ENCODE results near the gene NFATC1. TPM values are rescaled to one million over a fixed set of nuclear protein-coding genes. Genes with fewer than 3 reads are reported as not detected.

NFATC1 gene
- total RNA-seq, 1 donor from 2014 or later, result 64.1 TPM

DNA sequence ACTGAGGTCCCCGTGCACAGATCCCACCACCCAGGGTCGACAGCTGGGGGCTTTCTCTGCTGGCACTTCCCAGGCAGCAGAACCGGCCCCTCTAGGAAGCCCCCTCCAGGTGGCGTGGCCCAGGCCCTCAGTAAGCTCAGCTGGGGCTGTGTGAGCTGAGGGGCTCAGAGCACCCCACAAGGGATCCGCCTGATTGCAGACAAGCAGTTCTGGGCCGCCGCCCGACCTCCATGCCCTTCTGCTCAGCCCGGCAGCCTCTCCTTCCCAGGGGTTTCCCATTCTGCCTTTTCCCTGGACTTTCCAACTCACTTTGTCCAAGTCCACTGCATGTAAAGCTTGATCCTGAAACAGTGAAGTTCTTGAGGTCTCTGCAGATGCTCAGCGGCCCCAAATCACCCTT, 76.4 kb downstream of the NFATC1 start:
- no peak for DNase-seq (ENCODE audit: low spot score in 2 of 2)

GRCh38 chr18:79472946-79473345, 77.2 kb downstream of the NFATC1 start:
- intact Hi-C loops (cut with DNase I), result no loop called here
- Histone ChIP-seq H3K36me3 (peaks cover 35 to 50% of the 10 kb centered on the region in 2 donors), H3K27ac (no peak overlapping the region), H3K9me3 (no peaks in the 10 kb centered on the region), H3K27me3 (no peaks in the 10 kb centered on the region), H3K4me3 (no peak overlapping the region), H3K4me1 (no peaks in the 10 kb centered on the region)
- TF ChIP-seq, protein P1, sequence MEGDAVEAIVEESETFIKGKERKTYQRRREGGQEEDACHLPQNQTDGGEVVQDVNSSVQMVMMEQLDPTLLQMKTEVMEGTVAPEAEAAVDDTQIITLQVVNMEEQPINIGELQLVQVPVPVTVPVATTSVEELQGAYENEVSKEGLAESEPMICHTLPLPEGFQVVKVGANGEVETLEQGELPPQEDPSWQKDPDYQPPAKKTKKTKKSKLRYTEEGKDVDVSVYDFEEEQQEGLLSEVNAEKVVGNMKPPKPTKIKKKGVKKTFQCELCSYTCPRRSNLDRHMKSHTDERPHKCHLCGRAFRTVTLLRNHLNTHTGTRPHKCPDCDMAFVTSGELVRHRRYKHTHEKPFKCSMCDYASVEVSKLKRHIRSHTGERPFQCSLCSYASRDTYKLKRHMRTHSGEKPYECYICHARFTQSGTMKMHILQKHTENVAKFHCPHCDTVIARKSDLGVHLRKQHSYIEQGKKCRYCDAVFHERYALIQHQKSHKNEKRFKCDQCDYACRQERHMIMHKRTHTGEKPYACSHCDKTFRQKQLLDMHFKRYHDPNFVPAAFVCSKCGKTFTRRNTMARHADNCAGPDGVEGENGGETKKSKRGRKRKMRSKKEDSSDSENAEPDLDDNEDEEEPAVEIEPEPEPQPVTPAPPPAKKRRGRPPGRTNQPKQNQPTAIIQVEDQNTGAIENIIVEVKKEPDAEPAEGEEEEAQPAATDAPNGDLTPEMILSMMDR (IDR thresholded peaks at IDR 0.05), result no peak
- DNase-seq (ENCODE audit: low spot score in 2 of 2), result no peak

More for the DNA sequence above, 76.4 kb downstream of the NFATC1 start:
- TF ChIP-seq, protein P1 (IDR thresholded peaks at IDR 0.05), result no peak
- Histone ChIP-seq H3K4me1 (no peaks in the 10 kb centered on the region), H3K36me3 (peaks cover 41 to 51% of the 10 kb centered on the region in 2 donors), H3K9me3 (no peaks in the 10 kb centered on the region), H3K4me3 (no peak overlapping the region), H3K27ac (no peak overlapping the region), H3K27me3 (no peaks in the 10 kb centered on the region)
- intact Hi-C loops (cut with DNase I), result no loop called here

- no peak for DNase-seq (ENCODE audit: low spot score in 2 of 2)
- Histone ChIP-seq H3K4me3 (no peak overlapping the region), H3K36me3 (peaks cover 21 to 48% of the 10 kb centered on the region in 2 donors), H3K9me3 (no peaks in the 10 kb centered on the region), H3K27ac (no peak overlapping the region), H3K27me3 (no peaks in the 10 kb centered on the region), H3K4me1 (no peaks in the 10 kb centered on the region)
- TF ChIP-seq, protein P1 (IDR thresholded peaks at IDR 0.05), result no peak
- intact Hi-C loops (cut with DNase I), result no loop called here
Observed at GRCh38 chr18:79476031-79476917, 80.5 kb downstream of the NFATC1 start.

GRCh38 chr18:79476918-79477571, 81.3 kb downstream of the NFATC1 start:
- H3K27me3 ChIP-seq, result no peaks in the 10 kb centered on the region
- intact Hi-C loops (cut with DNase I), result no loop called here
- no peak overlapping the region for H3K4me3 ChIP-seq
- no peaks in the 10 kb centered on the region for H3K9me3 ChIP-seq
- H3K36me3 ChIP-seq, result peaks cover 21 to 47% of the 10 kb centered on the region in 2 donors
- H3K4me1 ChIP-seq, result no peaks in the 10 kb centered on the region
- no peak overlapping the region for H3K27ac ChIP-seq
- DNase-seq (ENCODE audit: low spot score in 2 of 2), result peak in 1 of 2 donors; percentile 37
- TF ChIP-seq, protein P1 (IDR thresholded peaks at IDR 0.05), result no peak

DNA sequence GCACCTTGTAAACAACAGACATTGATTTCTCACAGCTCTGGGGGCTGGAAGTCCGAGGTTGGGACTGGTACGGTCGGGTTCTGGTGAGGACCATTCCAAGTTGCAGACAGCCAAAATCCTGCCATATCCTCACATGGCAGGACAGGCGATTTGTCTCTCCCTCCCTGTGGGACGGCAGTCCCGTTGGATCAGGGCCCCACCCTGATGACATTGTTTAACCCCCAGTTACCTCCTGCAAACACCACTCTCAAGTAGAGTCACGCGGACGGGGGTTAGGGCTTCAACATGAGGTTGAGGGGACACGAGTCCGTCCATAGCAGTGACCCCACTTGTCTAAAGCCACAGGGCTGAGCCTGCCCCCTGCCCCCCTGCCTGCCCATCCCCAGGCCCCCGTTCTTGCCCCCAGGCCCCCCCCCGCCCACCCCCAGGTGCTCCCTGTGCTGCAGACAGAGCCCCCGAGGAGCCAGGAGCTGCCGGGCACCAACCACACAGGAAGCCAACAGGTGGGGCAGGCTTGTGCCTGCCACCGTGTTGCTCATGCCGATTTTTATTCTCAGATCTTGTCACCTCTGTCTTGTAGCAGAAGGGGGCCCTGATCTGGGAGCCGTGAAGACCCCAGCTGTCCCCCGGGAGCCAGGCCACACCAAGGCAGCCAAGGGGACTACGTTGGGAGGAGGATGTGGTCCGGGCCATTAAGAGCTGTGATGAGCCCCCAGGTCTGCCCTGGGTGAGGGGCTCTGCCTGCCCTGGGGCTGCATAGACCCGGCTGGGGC, 82.2 kb downstream of the NFATC1 start:
- H3K27ac ChIP-seq, result no peak overlapping the region
- intact Hi-C loops (cut with DNase I), result no loop called here
- H3K4me1 ChIP-seq, result no peaks in the 10 kb centered on the region
- no peak overlapping the region for H3K4me3 ChIP-seq
- peak in 1 of 2 donors; percentile 55 for DNase-seq (ENCODE audit: low spot score in 2 of 2)
- H3K36me3 ChIP-seq, result peaks cover 13 to 39% of the 10 kb centered on the region in 2 donors
- no peaks in the 10 kb centered on the region for H3K27me3 ChIP-seq
- H3K9me3 ChIP-seq, result no peaks in the 10 kb centered on the region
- TF ChIP-seq, protein P1 (IDR thresholded peaks at IDR 0.05), result no peak

All from ascending aorta (tissue), 2 donors.